NCI-H748 (cell line): ENCODE measurements around the gene MAOA.
"Not testable (repeated sequence)": the region's sequence is repeated elsewhere in the genome, so short reads cannot be mapped to it uniquely, and the experiment has no call there.

Experiments used
- DNase-seq: peaks from one replicate; lab custom pipeline; 2025; ENCODE audit not compliant: unreplicated experiment; lab: John Stamatoyannopoulos, UW

MAOA gene

GRCh38 chrX:43656005-43656494, at the start of gene MAOA:
MAOA (plus strand) TSS chrX:43656299; CDS start chrX:43656342, 43 bp downstream.
- DNase-seq: peak; percentile 60

DNA sequence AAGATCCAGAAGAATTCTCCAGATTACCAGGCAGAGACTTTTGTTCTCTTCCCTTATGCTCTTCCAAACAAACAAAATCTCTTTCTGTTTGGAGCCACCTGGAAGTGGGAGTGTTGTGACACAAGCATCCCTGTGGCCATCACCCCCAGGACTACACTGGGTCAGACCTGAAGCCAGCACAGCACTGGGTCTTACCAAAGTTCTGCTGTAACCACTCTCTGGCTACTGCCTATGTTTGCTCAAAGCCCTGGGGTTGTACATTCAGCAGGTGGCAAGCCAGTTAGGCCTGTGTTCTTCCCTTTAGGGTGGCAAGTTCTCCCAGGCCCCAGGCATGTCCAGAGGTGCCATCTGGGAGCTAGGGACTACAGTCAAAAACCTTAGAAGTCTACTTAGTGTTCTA, 43.7 kb upstream of the MAOA start:
- no peak for DNase-seq

- DNase-seq: no peak
Measured at GRCh38 chrX:43615660-43616059, 40.4 kb upstream of the MAOA start.

- DNase-seq: peak; percentile 58
Measured at GRCh38 chrX:43618366-43619205, 37.5 kb upstream of the MAOA start.

GRCh38 chrX:43619861-43620260, 36.2 kb upstream of the MAOA start:
- not testable (repeated sequence) for DNase-seq

DNA sequence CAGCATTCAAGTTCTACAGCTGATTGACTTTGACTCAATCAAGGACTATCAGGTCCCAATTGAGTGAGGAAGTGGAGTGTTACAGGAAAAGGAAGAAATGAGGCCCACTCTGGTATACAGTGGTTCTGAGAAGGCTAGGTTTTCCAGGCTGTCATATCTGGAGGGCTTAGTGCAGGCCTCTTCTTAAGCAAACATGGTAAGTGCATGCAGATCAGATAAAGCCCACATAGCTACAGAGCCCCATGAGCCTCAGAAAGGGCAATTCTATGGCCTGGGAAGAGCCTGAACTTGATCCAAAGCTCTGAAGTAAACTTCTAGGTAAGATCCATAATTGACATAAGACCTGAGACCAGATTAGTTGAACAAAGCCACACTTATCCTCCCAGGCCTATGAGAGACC, 29.0 kb upstream of the MAOA start:
- DNase-seq: no peak

DNA sequence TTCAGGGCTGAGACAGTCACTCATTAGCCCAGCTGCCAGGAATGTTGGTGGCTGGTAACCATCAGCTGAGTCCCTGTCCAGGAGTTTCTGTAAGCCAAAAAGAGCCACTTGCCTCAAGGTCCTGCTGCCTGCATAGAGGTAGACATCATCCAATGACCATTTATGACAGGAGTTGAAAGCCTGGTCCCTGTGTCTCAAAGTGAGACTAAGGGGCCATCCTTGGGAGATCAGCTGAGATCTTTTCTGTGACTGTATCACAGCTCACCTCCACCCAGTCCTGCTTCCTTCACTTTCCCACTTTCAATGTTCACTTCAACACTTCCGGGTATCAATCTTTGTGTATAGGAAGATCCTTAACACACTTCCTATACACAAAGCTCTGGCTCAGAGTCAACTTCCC, 28.4 kb upstream of the MAOA start:
- DNase-seq: no peak

- DNase-seq: no peak
Measured at GRCh38 chrX:43629229-43629628, 26.9 kb upstream of the MAOA start.

DNA sequence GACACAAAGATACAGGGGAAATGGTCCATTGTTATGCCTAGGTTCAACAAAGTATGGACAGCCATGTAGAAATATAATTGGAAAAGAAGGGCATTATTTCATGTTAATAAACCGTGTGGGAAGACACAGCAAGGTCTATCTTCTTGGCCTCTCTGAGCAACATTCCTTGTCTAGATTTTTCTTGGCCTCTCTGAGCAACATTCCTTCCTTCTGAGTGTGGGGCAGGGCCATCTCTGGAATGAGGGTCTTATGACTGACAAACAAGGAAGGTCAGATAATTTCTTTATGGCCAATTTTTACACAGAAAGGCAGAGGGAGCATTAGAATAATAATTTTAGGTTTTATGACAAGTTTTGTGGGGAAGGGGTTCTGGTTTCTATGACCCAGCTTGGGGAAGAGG, 24.3 kb upstream of the MAOA start:
- no peak for DNase-seq

GRCh38 chrX:43633081-43633480, 23.0 kb upstream of the MAOA start:
- DNase-seq: no peak

- DNase-seq: no peak
Measured at GRCh38 chrX:43633757-43634156, 22.3 kb upstream of the MAOA start.

DNA sequence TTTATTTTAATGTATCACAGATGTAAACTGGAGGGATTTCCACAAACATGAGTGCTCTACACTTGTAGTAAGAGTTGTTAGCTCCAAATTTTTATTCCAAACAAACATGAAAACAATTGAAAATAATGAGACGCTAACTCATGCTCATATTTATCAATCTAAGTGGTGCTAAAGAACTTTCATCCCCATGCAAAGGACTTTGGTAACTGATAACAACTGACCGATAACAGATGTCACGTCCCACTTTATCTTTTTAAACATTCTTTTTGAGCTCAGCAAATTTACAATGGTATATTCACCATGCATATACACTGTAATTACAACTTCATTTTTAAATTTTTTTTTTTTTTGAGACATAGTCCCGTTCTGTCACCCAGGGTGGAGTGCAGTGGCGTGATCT, 15.6 kb upstream of the MAOA start:
- DNase-seq: no peak

GRCh38 chrX:43641691-43642090, 14.4 kb upstream of the MAOA start:
- DNase-seq: no peak

GRCh38 chrX:43643201-43643600, 12.9 kb upstream of the MAOA start:
- DNase-seq: no peak

- DNase-seq: no peak
Measured at GRCh38 chrX:43643662-43644061, 12.4 kb upstream of the MAOA start.

GRCh38 chrX:43644124-43644701, 11.9 kb upstream of the MAOA start:
- no peak for DNase-seq

DNA sequence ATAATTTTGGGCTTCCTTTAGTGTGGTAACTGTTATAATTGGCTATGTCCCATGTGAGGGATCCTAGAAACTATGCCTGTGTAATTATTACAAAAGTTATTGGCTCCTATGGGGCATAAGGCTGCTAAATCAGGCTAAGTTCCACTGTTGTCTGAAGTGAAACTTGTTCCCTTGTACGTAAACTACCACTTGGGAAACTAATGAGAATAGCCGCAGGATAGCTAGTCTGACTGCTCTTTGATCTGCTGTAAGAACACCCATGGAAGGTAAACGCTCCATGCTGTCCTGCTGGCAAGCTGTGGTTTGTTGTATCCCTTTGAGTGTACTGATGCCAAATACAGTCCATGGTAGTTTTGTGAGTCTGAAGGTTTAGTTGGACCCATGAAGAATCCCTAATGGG, 9.3 kb upstream of the MAOA start:
- DNase-seq: no peak

GRCh38 chrX:43654431-43655150, 1.5 kb upstream of the MAOA start:
- DNase-seq: peak; percentile 94

DNA sequence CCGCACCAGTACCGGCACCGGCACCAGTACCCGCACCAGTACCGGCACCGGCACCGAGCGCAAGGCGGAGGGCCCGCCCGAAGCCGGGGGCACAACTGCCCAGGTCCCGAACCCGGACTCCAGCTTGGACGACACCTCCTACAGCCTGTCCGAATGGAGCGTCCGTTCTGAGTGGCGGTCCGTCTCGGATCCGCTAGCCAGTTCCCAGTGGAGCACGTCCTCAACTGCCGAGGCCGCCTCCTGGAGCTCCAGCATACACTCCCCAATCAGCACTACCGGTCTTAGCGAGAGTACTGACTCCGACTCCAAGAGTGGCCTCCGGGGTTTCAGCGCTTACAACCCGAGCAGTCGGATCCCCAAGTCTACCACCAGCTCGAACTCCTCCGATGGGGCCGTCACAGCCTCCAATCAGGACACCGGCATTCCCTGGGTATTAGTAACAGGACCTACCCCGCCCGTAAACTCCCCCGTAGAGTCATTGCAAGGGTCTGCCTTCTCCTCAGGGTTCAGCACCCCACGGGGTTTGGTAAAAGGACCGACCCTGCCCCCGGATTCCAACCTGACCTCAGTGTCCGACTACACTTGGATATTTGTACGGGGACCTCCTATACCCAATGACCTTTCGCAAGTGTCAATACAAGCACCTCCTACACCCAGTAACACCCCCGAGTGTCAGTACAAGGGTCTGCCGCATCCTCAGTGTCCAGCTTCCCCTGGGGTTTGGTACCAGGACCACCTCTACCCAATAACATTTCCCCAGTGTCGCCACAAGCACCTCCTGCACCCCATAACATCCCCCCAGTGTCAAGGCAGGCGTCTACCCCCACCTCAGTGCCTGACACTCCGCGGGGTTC, 721 bp upstream of the MAOA start:
- peak; percentile 46 for DNase-seq

GRCh38 chrX:43657671-43658070, 1.6 kb downstream of the MAOA start:
- no peak for DNase-seq
